GM10847 (cell line): ENCODE measurements around the gene NEURL4.

Source experiments
- POLR2A ChIP-seq: IDR thresholded peaks from 2 replicates; pipeline ENCODE4 v1.6.1; 2011; ENCODE audit not compliant: insufficient read length; ENCODE audit errors: extremely low read depth

Gene NEURL4

GRCh38 chr17:7313890-7314718 is 15.0 kb downstream of the NEURL4 start:
- no peak for TF ChIP-seq POLR2A

- TF ChIP-seq POLR2A: no peak
Observed at GRCh38 chr17:7313088-7313889, 15.8 kb downstream of the NEURL4 start.

GRCh38 chr17:7312432-7313087 is 16.6 kb downstream of the NEURL4 start:
- TF ChIP-seq POLR2A: no peak

- TF ChIP-seq POLR2A: no peak
Observed at GRCh38 chr17:7311110-7311705, 17.9 kb downstream of the NEURL4 start.

GRCh38 chr17:7309628-7310027 is 19.5 kb downstream of the NEURL4 start:
- TF ChIP-seq POLR2A: no peak

GRCh38 chr17:7308625-7309433 is 20.3 kb downstream of the NEURL4 start:
- peak; percentile 0 for TF ChIP-seq POLR2A

- TF ChIP-seq POLR2A: no peak
Observed at GRCh38 chr17:7307686-7308624, 21.2 kb downstream of the NEURL4 start.

GRCh38 chr17:7306911-7307685 is 22.0 kb downstream of the NEURL4 start, which contains the start of gene EIF5A:
EIF5A (plus strand) TSS chr17:7307628; CDS start chr17:7309636, 2,008 bp downstream.
- peak; percentile 58 for TF ChIP-seq POLR2A

- no peak for TF ChIP-seq POLR2A
Observed at GRCh38 chr17:7304179-7304578, 25.0 kb downstream of the NEURL4 start.

GRCh38 chr17:7296189-7296861 is 32.8 kb downstream of the NEURL4 start:
- TF ChIP-seq POLR2A: no peak

- TF ChIP-seq POLR2A: no peak
Observed at GRCh38 chr17:7295230-7296180, 33.6 kb downstream of the NEURL4 start.
